HepG2 (cell line): Measurements from ENCODE around the gene DDIT4. TPM values are rescaled to one million over a fixed set of nuclear protein-coding genes. Genes with fewer than 3 reads are reported as not detected.

ENCODE experiments used
- ATAC-seq: fragments of 200-7000 bp; cut with Tn5 transposase; 3 replicates; pipeline ENCODE4 v1.9.1; 2020; ENCODE audit warnings: mild to moderate bottlenecking, moderate library complexity
- BruUV-seq: library from RNA; stranded (reverse); fragments of 400-500 nt; replicated peaks from 2 replicates; lab custom pipeline; 2021; lab: Mats Ljungman, UMichigan
- CTCF ChIA-PET: fragments of 300-600 bp; formaldehyde crosslinking; extraction: SDS; loops from one replicate; lab custom pipeline; 2021; ENCODE audit warnings: low total read pairs, inconsistent platforms, low intra/inter-chr PET ratio; lab: Yijun Ruan, JAX
- POLR2A ChIA-PET: fragments of 350-600 bp; sonication (Branson Sonifier 250); formaldehyde crosslinking; loops from one replicate; lab custom pipeline; 2020; ENCODE audit warnings: antibody characterized with exemption, inconsistent platforms; lab: Yijun Ruan, JAX
- DNase-seq: peaks from one replicate; pipeline ENCODE4 v3.0.0-alpha.2; 2015; ENCODE audit warnings: low spot score
- FAIRE-seq: peaks from 3 replicates; lab custom pipeline; 2011; peaks lifted over from hg19 to GRCh38; lab: Jason Lieb, UNC
- H2AFZ ChIP-seq: one replicate; pipeline ENCODE4 v1.6.1; 2011; ENCODE audit warnings: low read length, inconsistent platforms
- H3K27ac ChIP-seq: fragments of 300-600 bp; 3 replicates; pipeline ENCODE4 v1.8.0; 2011; ENCODE audit warnings: mixed run types, mild to moderate bottlenecking, mixed read lengths, low read length, inconsistent platforms; ENCODE audit not compliant: insufficient read depth; ENCODE audit errors: extremely low read length
- H3K27me3 ChIP-seq, 2 experiments: fragments of 200-600 bp in 1 of 2; 2 replicates in 1 of 2; 3 replicates in 1 of 2; pipeline versions ENCODE4 v1.6.0 to v1.8.0; 2011; ENCODE audit warnings: low read length in 2 of 2, mild to moderate bottlenecking in 2 of 2, moderate library complexity in 2 of 2, inconsistent platforms in 1 of 2; ENCODE audit not compliant: insufficient read depth in 2 of 2, control insufficient read depth in 1 of 2
- H3K36me3 ChIP-seq, 2 experiments: fragments of 200-600 bp in 1 of 2; replicated peaks in 1 of 2; 2 replicates in 1 of 2; 3 replicates in 1 of 2; pipeline versions ENCODE4 v1.5.1 to v1.8.0; 2011; ENCODE audit warnings: low read length in 2 of 2, inconsistent platforms in 1 of 2; ENCODE audit not compliant: insufficient read depth in 2 of 2, control insufficient read depth in 1 of 2
- H3K4me1 ChIP-seq: 2 replicates; pipeline ENCODE4 v1.5.1; 2012; ENCODE audit warnings: low read length, inconsistent platforms; ENCODE audit not compliant: insufficient read depth
- H3K4me2 ChIP-seq: 2 replicates; pipeline ENCODE4 v1.6.0; 2011; ENCODE audit warnings: low read depth, low read length, inconsistent platforms
- H3K4me3 ChIP-seq, 3 experiments: fragments of 200-600 bp in 1 of 3; sonication (generic), shearing (Covaris generic) in 1 of 3; replicated peaks in 1 of 3; 2 replicates each; pipeline ENCODE4 v1.5.1; 2011 to 2016; ENCODE audit warnings: low read length in 3 of 3, inconsistent platforms in 2 of 3, low read depth in 2 of 3, mild to moderate bottlenecking in 2 of 3, control low read depth in 1 of 3, mixed read lengths in 1 of 3; ENCODE audit not compliant: insufficient read depth in 1 of 3
- H3K79me2 ChIP-seq: one replicate; pipeline ENCODE4 v1.6.1; 2011; ENCODE audit warnings: low read length, inconsistent platforms; ENCODE audit not compliant: insufficient read depth
- H3K9ac ChIP-seq: 2 replicates; pipeline ENCODE4 v1.6.0; 2011; ENCODE audit warnings: mild to moderate bottlenecking, low read depth, low read length, inconsistent platforms; ENCODE audit not compliant: insufficient read depth
- H3K9me3 ChIP-seq: 2 replicates; pipeline ENCODE4 v1.5.1; 2012; ENCODE audit warnings: mild to moderate bottlenecking, low read length
- H4K20me1 ChIP-seq: 2 replicates; pipeline ENCODE4 v1.6.0; 2011; ENCODE audit warnings: inconsistent platforms, mild to moderate bottlenecking, low read length, moderate library complexity; ENCODE audit not compliant: insufficient read depth
- ARID4A ChIP-seq: sonication (generic); formaldehyde crosslinking; IDR thresholded peaks from 2 replicates; pipeline ENCODE4 v1.5.0; 2020; ENCODE audit warnings: mild to moderate bottlenecking, missing genetic modification reagents, borderline replicate concordance
- ATF7 ChIP-seq, 2 experiments: fragments of 450-650 bp in 1 of 2; sonication (generic) in 1 of 2; formaldehyde crosslinking in 1 of 2; IDR thresholded peaks; 2 replicates each; pipeline versions ENCODE4 v1.4.0 to v1.6.1; 2016 to 2020; ENCODE audit warnings: antibody characterized with exemption in 1 of 2, mild to moderate bottlenecking in 1 of 2, missing genetic modification reagents in 1 of 2
- REPIN1 ChIP-seq: sonication (generic); formaldehyde crosslinking; IDR thresholded peaks from 2 replicates; pipeline ENCODE4 v1.8.0; 2022; ENCODE audit warnings: missing genetic modification reagents, low read depth, mild to moderate bottlenecking, borderline replicate concordance
- SRSF4 ChIP-seq: fragments of 200-400 bp; formaldehyde crosslinking; IDR thresholded peaks from one replicate; pipeline ENCODE4 v1.6.1; 2018; ENCODE audit warnings: mild to moderate bottlenecking, low read depth, low read length, moderate library complexity; ENCODE audit not compliant: poor library complexity, severe bottlenecking
- WIZ ChIP-seq: sonication (generic); formaldehyde crosslinking; IDR thresholded peaks from 2 replicates; pipeline ENCODE4 v1.5.1; 2020; ENCODE audit warnings: mild to moderate bottlenecking, missing genetic modification reagents
- YY1 ChIP-seq: IDR thresholded peaks from 2 replicates; pipeline ENCODE4 v1.6.1; 2011; ENCODE audit warnings: low read length, low read depth, moderate library complexity, mild to moderate bottlenecking; ENCODE audit not compliant: insufficient read depth, insufficient replicate concordance
- ZNF770 ChIP-seq: sonication (generic); formaldehyde crosslinking; IDR thresholded peaks from 2 replicates; pipeline ENCODE4 v1.5.0; 2020; ENCODE audit warnings: mild to moderate bottlenecking, missing genetic modification reagents
- ZNF792 ChIP-seq: IDR thresholded peaks from 2 replicates; pipeline ENCODE4 v1.6.1; 2016
- WGBS: methylation state at CpG from one replicate; pipeline ENCODE4 v1.1.6; 2017; ENCODE audit warnings: low lambda C conversion rate; 5-methylcytosine and 5-hydroxymethylcytosine counted together
- in situ Hi-C: cut with HindIII; loops from 2 replicates; pipeline ENCODE4 v1.10.0; 2017; ENCODE audit warnings: low pct_unique_long_range_greater_than_20kb; ENCODE audit not compliant: extremely low pct_ligation_motif_present
- intact Hi-C: fragments of 100-400 bp; cut with micrococcal nuclease; formaldehyde crosslinking; loops from one replicate; pipeline ENCODE4 v1.10.0; 2022; ENCODE audit not compliant: unreplicated experiment
- polyA plus RNA-seq, 8 experiments: library from polyadenylated mRNA; depleted of rRNA in 3 of 8; stranded (reverse) in 7 of 8; unstranded in 1 of 8; fragments of >200 nt; fragmentation: Illumina TruSeq in 4 of 8; extraction: Trizol in 4 of 8; gene quantifications; 2 replicates each; pipeline versions ENCODE4 v1.2.1 to v1.2.3, GENCODE V29; 2011 to 2016; ENCODE audit warnings: low read depth in 4 of 8, missing spikeins in 1 of 8, mixed read lengths in 1 of 8; ENCODE audit not compliant: insufficient read depth in 1 of 8
- total RNA-seq, 5 experiments: library from RNA; depleted of rRNA; stranded (reverse); fragments of >200 nt; fragmentation: Illumina TruSeq; extraction: Trizol; gene quantifications; 2 replicates each; pipeline ENCODE4 v1.2.3, GENCODE V29; 2016; ENCODE audit warnings: low read depth in 1 of 5

Gene DDIT4
- total and polyA plus RNA-seq, 2 of the 13 experiments (the other 11 are each of a cell fraction or from before 2014, with no cell fraction given) = 35.6 to 40.7 TPM

GRCh38 chr10:72241691-72242252 lies 32.0 kb upstream of the DDIT4 start:
- Histone ChIP-seq H3K4me1 (peaks cover 61% of the 10 kb centered on the region), H3K79me2 (no peaks in the 10 kb centered on the region), H4K20me1 (no peaks in the 10 kb centered on the region), H2AFZ (no peak overlapping the region), H3K4me2 (no peak overlapping the region), H3K36me3 (no peaks in the 10 kb centered on the region), H3K9ac (no peak overlapping the region), H3K4me3 (no peak overlapping the region)
- ChIA-PET POLR2A (no interaction called here), CTCF (no interaction called here)
- DNase-seq = no peak
- no TSS peak for BruUV-seq
- intact Hi-C loops = no loop called here
- in situ Hi-C loops = no loop called here
- TF ChIP-seq ZNF792 (no peak), REPIN1 (no peak), WIZ (no peak), ARID4A (no peak), ATF7 (IDR thresholded peaks at IDR 0.05) (no peak), ATF7 (CRISPR knock-in tag; IDR thresholded peaks at IDR 0.05) (no peak), YY1 (no peak), ZNF770 (CRISPR knock-in tag) (peak; percentile 90), SRSF4 (no peak)
- TF ChIP-seq, all 625 proteins: peak for 1
- ATAC-seq = no peak
- Histone ChIP-seq H3K27ac (no peak overlapping the region), H3K9me3 (no peaks in the 10 kb centered on the region), H3K27me3 (no peaks in the 10 kb centered on the region)
- no peak for FAIRE-seq
- WGBS = 81% methylated on average over 8 of the region's 8 CpGs
